HG02870 (cell line): ENCODE measurements around the gene ABCA4.

Experiments used
- ATAC-seq: cut with Tn5 transposase; IDR thresholded peaks from one replicate; pipeline ENCODE4 v1.9.1; 2021; ENCODE audit warnings: mild to moderate bottlenecking, moderate library complexity; ENCODE audit not compliant: unreplicated experiment

ABCA4 gene

GRCh38 chr1:94124538-94124937, 3.6 kb upstream of the ABCA4 start:
- no peak for ATAC-seq

DNA sequence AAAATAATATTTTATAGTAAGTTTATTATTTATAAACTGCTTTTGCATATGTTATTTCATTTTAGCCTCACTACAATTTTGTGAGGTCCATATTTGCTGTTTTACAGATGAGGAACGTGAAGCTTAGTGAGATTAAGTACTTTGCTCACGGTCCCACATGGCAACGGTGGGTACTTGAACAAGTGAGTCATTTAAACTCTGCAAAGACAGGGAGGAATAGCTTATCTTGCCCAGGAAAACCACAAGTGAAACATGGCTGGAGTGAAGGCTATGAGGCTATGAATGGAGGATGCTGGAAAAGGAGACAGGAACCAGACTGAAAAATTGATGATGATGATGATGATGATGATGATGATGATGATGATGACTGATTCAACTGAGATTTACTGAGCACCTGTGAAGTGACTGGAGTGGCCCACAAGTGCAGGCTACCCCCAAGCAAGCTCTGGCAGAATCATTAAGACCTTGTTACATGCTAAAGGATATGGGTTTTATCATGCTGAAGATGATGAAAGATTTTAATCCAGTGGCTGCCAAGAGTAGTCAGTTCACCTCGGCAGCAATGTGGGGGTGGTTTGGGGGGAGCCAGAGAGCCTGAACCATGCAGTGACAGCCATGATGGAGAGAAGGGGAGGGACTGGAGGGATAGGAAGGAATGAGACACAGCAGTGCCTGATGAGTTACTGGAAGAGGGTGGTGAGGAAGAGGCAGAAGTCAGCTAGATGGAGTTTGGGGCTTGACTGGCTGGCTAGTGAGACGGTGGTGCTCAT, 1.4 kb upstream of the ABCA4 start:
- no peak for ATAC-seq

DNA sequence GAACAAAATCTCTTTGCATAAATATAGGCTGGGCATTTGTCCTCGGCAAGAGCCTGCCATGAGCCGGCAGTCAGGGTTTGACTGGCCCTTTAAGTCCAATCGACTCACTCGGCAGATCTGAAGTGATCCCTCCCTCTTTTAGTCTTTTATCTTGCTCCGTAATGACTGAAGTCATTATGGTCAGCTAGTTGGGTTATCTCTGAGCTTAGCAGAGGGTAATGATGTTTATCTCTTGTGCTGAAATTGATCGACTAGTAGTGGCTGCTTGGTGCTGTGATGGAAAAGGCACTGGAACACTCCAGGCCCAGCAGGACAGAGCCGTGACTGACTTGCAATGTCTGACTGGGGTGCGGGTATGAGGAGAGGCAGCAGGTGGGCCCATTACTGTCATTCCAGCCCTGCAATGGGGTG, 468 bp upstream of the ABCA4 start:
- no peak for ATAC-seq

- no peak for ATAC-seq
These were observed 412 bp downstream of the ABCA4 start for GRCh38 chr1:94120570-94120901.

DNA sequence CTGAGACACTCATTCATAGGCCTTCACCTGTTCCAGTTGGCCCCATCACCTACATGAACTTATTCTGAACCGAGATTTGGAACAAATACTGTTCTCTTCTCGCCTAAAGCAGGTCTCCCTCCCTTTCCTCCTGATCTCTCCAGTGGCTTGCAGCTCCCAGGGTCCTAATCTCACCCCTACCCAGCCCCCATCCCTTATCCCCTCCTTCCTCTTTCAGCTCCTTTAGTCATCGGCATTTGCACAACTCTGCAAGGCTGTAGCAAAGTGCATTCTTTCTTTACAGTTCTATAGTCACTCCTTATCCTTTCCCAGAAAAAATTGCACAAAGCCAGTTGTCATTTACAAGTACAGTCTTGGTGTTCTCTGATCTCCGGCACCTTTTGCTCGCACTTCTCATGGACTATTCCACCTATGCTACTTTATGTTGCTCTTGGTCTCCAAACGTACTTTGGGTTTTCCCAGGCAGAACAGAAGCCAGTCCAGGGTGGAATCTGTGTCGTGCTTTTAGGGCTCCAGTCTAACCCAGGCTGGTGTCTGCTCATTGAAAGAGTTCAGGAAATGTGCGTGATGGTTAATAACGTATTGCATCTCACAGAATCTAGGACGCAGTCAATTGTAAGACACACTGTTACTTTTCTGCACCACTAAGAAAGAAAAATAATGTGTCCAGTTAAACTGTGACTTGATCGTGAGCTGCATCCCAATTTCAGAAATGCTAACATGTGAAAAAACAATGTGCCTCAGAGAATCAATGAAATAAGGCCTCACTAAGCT, 965 bp downstream of the ABCA4 start:
- ATAC-seq: no peak

- no peak for ATAC-seq
These were observed 1.6 kb downstream of the ABCA4 start for GRCh38 chr1:94119306-94119705.

DNA sequence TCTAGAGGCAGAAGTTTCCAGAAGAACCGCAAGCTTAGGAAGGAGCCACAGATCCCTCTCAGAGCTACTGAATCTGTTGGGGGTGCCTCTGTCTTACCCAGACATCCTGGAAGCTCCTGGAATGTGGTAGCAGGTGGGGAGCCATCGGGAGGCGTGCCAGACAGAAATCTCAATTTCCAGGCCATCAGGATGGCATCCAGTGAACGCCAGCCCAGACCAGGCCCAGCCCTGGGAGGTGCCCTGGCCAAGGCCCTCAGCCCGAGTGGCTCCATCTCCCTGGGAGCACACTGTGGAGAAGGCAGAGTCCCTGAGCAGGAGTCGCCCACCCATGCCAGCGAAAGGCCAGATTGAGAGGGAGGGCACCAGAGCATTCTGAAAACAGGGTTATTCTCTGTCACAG, 2.5 kb downstream of the ABCA4 start:
- ATAC-seq: no peak

DNA sequence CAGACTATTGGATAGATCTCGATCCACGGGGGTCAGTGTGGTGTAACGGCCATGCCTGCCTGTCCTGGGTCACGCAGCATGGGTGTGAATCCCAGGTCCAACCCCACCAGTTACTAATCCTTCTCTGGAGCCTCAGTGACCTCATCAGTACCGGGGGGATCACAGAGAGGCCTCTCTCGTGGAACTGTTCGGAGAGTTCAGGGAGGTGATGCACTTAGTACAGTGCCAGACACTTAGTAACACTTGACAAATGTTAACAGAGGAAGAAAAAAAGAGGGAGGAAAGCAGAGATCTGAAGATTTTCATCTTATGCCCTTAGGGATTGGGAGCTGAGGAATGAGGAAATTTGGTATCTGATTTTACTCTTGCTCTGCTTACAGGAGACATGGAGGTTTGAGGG, 2.9 kb downstream of the ABCA4 start:
- ATAC-seq: no peak

DNA sequence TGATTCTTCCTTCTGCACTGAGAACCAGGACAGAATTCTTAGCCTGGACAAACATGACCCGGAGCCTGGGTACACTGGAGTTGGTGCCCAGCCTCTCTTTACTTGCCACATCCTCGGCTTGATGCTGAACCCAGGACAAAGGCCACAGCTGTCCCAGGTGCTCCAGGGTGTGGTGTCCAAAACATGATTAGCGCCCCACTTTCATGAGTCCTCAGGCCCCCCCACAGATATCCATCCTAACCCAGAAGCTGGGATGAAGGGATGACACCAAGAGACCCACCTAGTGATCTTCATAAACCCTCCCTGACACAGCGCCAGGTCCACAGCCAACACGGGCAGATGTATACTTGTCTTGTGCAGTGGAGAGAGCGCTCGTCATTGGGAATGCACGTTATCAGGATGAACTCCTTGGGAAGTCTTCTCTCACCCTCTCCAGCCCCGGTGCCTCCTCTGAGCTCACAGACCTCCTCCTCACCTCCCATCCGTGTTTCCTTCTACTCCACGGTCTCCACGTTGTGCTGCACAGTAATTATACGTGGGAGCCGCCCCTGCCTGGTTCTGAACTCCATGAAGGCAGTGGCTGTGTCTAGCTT, 3.6 kb downstream of the ABCA4 start:
- no peak for ATAC-seq

- ATAC-seq: no peak
These were observed 5.0 kb downstream of the ABCA4 start for GRCh38 chr1:94115900-94116436.

- no peak for ATAC-seq
These were observed 5.6 kb downstream of the ABCA4 start for GRCh38 chr1:94115254-94115899.

DNA sequence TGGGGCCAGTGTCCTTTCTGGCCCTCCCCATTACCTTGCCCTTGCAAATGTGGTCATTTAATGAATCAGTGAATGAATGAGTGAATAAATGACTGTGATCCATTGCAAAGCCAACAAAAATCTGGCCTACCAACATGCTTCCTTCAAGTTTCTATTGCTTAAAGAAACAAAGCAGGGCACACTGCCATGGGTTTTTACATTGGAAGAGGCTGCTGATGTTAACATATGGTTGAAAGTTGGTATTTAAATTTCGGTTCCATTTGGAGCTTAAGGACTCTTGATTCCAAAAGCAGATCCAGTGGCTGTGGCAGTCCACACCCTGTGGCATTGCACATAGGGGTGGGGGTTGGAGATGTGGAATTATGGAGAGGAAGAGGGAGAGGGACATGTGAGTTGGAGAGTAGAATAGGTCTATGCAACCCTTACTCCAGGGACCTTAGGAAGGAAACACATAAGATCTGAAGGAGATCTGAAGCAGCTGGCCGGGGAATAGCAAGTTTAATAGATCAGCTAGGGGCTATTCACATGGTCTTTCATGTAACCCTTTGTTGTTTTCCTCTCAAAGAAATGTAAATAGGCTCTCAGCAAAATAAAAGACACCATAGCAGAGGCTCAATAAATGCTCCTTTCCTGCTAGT, 7.2 kb downstream of the ABCA4 start:
- ATAC-seq: no peak

DNA sequence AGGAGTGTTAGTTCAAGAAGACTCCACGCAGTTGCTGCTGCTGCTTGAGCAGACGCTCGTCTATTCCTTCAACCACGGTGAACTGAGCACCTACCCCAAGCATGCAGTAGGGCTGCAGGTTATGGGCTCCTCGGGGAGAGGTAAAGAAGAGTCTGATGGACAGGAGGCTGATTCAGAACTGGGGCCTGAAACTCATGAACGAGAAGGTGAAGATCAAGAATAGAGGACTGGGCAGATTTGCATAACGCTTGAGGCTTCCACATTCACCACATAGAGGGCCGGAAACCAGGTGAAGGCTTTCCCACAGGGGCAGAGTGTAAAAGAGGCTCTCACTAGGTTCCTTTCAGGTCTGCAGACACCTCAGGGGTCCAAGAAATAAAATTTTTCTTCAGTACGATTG, 9.1 kb downstream of the ABCA4 start:
- ATAC-seq: peak; percentile 88

GRCh38 chr1:94110946-94111740, 9.8 kb downstream of the ABCA4 start:
- ATAC-seq: no peak

DNA sequence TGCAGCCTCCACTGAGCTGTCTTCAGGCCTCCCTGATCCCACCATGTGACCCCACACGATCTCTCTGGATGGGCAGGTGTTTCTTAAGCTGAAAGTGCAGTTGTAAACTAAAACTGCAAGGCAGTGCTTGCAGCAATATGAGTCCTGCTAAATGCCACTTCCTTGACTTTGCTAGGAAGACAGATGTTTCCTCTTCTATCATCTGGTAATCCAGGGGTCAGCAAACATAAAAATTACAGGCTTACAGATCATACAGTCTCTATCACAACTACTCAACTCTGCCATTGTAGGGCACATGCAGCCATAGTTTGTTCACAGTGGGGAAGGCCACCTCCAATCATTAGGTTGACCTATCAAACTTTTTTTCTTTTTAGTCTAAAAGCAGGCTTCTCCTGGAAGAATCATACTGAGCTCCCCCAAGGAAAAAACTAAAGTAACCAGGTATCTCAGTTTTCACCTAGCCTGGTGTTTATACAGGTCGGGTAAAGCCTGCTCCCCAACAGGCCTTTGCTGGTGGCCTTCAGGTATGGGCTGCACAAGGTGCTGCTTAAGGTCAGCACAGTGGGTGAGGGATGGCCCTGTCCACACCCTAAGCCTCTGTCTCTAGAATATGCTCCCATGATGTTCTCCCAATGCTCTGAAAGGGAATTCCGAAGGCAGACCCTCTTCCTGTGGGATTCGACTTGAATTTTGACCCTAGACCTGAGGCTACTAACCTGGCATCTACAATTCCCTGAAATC, 10.8 kb downstream of the ABCA4 start:
- no peak for ATAC-seq

DNA sequence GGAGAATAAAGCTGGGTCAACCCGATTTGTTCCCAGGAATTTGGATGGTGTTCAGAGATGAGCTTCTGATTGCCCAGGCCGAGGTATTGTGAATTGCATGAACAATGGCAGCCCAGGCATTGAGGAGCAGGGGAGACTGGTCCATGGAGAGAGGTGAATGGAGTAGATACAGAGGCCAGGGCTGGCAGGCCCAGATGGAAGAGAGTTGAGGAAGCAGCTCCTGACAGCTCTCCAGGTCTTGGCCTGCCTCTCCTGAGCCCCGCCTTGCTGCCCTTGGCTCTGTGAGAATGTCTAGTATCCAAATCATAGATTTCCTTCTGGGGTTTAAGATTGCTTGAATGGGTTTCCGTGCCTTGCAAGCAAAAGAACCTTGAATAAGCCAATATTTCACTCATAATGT, 11.5 kb downstream of the ABCA4 start:
- no peak for ATAC-seq

GRCh38 chr1:94107141-94107540, 13.8 kb downstream of the ABCA4 start:
- ATAC-seq: no peak

DNA sequence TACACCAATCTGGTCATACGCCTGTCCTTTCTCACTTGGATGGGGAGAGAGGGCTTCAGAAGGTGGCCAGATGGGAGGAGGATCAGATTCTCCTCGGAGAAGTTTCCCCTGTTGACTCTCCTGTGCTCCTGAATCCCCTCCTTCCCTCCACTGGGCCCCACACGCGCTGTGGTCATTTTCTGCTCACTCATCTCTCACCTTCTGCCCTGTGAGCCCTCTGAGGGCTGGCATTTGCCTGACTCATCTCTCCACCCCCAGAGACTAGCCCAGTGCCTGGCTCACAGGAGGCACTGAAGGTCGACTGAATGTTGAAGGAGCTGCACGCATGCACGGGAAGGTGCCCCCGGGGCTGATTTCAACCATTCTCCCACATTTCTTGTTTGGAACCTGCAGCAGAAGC, 14.2 kb downstream of the ABCA4 start:
- no peak for ATAC-seq

- peak; percentile 82 for ATAC-seq
These were observed 14.9 kb downstream of the ABCA4 start for GRCh38 chr1:94105957-94106529.
